DOHH2 (cell line): ENCODE data around the gene GIPC1.

Source experiments
- H3F3A ChIP-seq: fragments of 200-600 bp; sonication (generic), shearing (Covaris generic); 2 replicates; pipeline ENCODE4 v1.6.0; 2016; ENCODE audit warnings: antibody characterized with exemption, mild to moderate bottlenecking; ENCODE audit not compliant: control insufficient read depth, insufficient read depth
- H3K27ac ChIP-seq: fragments of 200-600 bp; sonication (generic); 2 replicates; pipeline ENCODE4 v1.5.1; 2014; ENCODE audit warnings: low read depth, mild to moderate bottlenecking, low read length, moderate library complexity
- H3K27me3 ChIP-seq: fragments of 200-600 bp; sonication (generic); 2 replicates; pipeline ENCODE4 v1.6.1; 2014; ENCODE audit warnings: mild to moderate bottlenecking, low read length, mixed read lengths; ENCODE audit not compliant: control insufficient read depth
- H3K36me3 ChIP-seq: fragments of 200-600 bp; sonication (generic); 2 replicates; pipeline ENCODE4 v1.6.1; 2014; ENCODE audit warnings: mild to moderate bottlenecking, low read length, moderate library complexity, mixed read lengths; ENCODE audit not compliant: control insufficient read depth
- H3K4me1 ChIP-seq: fragments of 200-600 bp; sonication (generic); 2 replicates; pipeline ENCODE4 v1.6.1; 2014; ENCODE audit warnings: mild to moderate bottlenecking, low read length, mixed read lengths; ENCODE audit not compliant: control insufficient read depth
- H3K4me2 ChIP-seq: fragments of 200-600 bp; sonication (generic); 2 replicates; pipeline ENCODE4 v1.6.0; 2014; ENCODE audit warnings: mild to moderate bottlenecking, low read length, moderate library complexity
- H3K4me3 ChIP-seq: fragments of 200-600 bp; sonication (generic); 2 replicates; pipeline ENCODE4 v1.5.1; 2014; ENCODE audit warnings: mild to moderate bottlenecking, low read length, mixed read lengths
- H3K79me2 ChIP-seq: fragments of 200-600 bp; sonication (generic); 2 replicates; pipeline ENCODE4 v1.6.1; 2014; ENCODE audit warnings: mild to moderate bottlenecking, low read length, mixed read lengths; ENCODE audit not compliant: control insufficient read depth
- H3K9me2 ChIP-seq: fragments of 200-600 bp; sonication (generic); replicated peaks from 2 replicates; pipeline ENCODE4 v1.6.1; 2014; ENCODE audit warnings: mild to moderate bottlenecking, low read length, mixed read lengths; ENCODE audit not compliant: control insufficient read depth
- H3K9me3 ChIP-seq: fragments of 200-600 bp; sonication (generic); 2 replicates; pipeline ENCODE4 v1.6.1; 2014; ENCODE audit warnings: antibody characterized with exemption, low read length, mixed read lengths; ENCODE audit not compliant: control insufficient read depth, insufficient read depth
- H4K20me1 ChIP-seq: fragments of 200-600 bp; sonication (generic); 2 replicates; pipeline ENCODE4 v1.6.0; 2014; ENCODE audit warnings: low read depth, mild to moderate bottlenecking, antibody characterized with exemption, low read length, moderate library complexity; ENCODE audit not compliant: control insufficient read depth, insufficient read depth
- CTCF ChIP-seq: fragments of 200-600 bp; sonication (generic); IDR thresholded peaks from one replicate; pipeline ENCODE4 v1.5.1; 2014; ENCODE audit warnings: antibody characterized with exemption, mild to moderate bottlenecking, low read depth, low read length; ENCODE audit not compliant: poor library complexity, severe bottlenecking
- EZH2phosphoT487 ChIP-seq: fragments of 200-600 bp; sonication (generic); IDR thresholded peaks from 2 replicates; pipeline ENCODE4 v1.6.1; 2017; ENCODE audit warnings: borderline replicate concordance, mild to moderate bottlenecking, antibody characterized with exemption, low read length, moderate library complexity, mixed read lengths

Gene GIPC1

DNA sequence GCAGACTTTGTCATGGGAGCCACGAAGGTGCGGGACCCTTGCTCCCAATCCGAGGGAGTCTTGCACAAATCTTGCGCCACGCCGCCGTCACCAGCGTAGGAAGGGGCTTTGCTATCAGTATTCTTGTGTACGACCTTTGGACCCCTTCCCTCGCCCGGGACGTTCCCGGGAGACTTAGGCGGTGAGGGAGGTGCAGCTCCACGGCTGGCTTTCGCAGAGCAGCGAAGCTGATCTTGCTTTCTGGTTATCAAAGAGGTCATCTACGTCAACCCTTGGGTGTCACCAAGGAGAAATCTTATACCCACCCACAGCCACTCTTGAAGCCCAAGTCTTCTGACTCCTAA is 34.0 kb upstream of the GIPC1 start:
- H3K36me3 ChIP-seq: peaks cover 18% of the 10 kb centered on the region
- H3K27me3 ChIP-seq: no peaks in the 10 kb centered on the region
- H3K79me2 ChIP-seq: peaks cover 51% of the 10 kb centered on the region
- peaks cover 28% of the 10 kb centered on the region for H3K4me1 ChIP-seq
- H3K9me3 ChIP-seq: no peaks in the 10 kb centered on the region
- TF ChIP-seq CTCF (no peak), EZH2phosphoT487 (no peak)
- H4K20me1 ChIP-seq: peaks cover 3% of the 10 kb centered on the region; the same call in 1 of the 2 replicates
- H3F3A ChIP-seq: peaks cover 5% of the 10 kb centered on the region; the same call in 1 of the 2 replicates
- peak overlapping the region; percentile 81 for H3K4me2 ChIP-seq
- peak overlapping the region; percentile 93 for H3K4me3 ChIP-seq
- peak overlapping the region; percentile 55 for H3K27ac ChIP-seq
- no peaks in the 10 kb centered on the region for H3K9me2 ChIP-seq

DNA sequence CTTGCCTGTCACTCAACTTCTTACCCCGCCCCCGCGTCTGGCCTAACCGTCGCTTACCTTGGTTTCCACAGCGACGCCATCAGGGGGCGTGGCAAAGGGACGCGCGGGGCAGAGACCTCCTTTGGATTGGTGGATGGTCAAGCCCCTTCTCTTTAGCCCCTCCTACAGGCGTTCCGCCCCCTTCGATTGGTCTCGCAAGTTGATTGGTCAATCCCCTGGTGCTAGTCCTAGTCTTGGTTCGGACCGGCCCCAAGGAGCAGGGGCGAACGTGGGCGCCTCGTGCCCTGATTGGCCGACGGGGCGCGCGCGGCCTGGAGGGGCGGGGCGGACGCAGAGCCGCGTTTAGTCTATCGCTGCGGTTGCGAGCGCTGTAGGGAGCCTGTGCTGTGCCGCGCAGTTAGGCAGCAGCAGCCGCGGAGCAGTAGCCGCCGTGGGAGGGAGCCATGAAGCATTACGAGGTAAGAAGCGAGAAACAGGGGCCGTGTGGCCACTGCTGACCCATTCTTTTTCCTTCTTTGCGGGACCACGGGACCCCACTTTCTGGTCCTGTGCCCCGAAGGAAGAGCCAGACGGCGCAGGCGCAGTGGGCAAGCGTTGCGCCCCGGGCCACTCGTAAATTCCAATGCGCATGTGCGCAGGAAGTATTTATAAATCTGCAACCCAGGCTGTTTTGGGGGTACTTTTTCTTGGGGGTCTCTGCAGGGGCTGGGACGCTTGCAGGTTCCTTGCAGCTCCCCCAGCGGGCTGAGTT is 33.5 kb upstream of the GIPC1 start, which contains the start of gene TECR:
Gene TECR, plus strand, starts transcription at position 341 of the 751 bp plus-strand sequence. Its CDS starts 103 bp downstream, at position 444.
- H3K4me2 ChIP-seq: peak within 1 kb of the TSS; percentile 97
- H3K36me3 ChIP-seq: peaks cover 14% of the 10 kb centered on the region
- peak within 1 kb of the TSS; percentile 93 for H3K4me3 ChIP-seq
- H3K9me2 ChIP-seq: no peaks in the 10 kb centered on the region
- peaks cover 46% of the 10 kb centered on the region for H3K79me2 ChIP-seq
- peaks cover 3% of the 10 kb centered on the region; the same call in 1 of the 2 replicates for H4K20me1 ChIP-seq
- H3K4me1 ChIP-seq: peaks cover 28% of the 10 kb centered on the region
- no peaks in the 10 kb centered on the region for H3K27me3 ChIP-seq
- H3F3A ChIP-seq: peaks cover 5% of the 10 kb centered on the region; the same call in 1 of the 2 replicates
- H3K27ac ChIP-seq: peak within 1 kb of the TSS; percentile 55
- no peak for TF ChIP-seq EZH2phosphoT487
- TF ChIP-seq CTCF: no peak
- no peaks in the 10 kb centered on the region for H3K9me3 ChIP-seq

DNA sequence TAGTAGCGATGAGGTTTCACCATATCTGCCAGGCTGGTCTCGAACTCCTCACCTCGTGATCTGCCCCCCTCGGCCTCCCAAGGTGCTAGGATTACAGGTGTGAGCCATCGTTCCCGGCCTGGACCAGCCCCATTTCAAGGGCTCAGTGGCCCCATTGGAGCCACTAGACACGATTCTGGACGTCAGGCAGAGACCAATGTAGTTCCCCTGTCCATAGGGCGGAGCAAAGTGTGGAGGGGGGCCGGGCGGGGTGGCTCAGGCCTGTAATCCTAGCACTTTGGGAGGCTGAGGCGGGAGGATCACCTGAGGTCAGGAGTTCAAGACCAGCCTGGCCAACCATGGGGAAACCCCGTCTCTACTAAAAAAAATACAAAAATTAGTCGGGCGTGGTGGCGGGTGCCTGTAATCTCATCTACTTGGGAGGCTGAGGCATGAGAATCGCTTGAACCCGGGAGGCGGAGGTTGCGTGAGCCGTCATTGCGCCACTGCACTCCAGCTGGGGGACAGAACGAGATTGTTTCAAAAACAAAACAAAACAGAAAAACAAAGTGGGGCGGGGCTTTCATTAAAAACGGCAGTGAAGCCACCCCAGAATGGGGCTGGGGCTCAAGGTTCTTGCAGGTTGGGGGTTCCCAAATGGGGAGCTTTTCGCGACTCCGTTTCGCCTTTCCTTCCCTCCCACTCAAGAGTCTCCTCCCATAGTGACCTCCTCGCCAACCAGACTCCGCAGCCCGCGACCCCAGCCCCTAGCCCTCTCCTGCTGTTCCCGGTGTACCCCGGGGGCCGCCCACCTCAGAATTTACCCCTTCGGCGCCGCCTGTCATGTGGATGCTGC is 32.7 kb upstream of the GIPC1 start:
- peaks cover 3% of the 10 kb centered on the region; the same call in 1 of the 2 replicates for H4K20me1 ChIP-seq
- H3K27ac ChIP-seq: no peak overlapping the region
- H3K4me3 ChIP-seq: peak overlapping the region; percentile 93

More for the DNA sequence above, 32.7 kb upstream of the GIPC1 start:
- Histone ChIP-seq H3K36me3 (peaks cover 14% of the 10 kb centered on the region), H3K9me3 (no peaks in the 10 kb centered on the region), H3K4me1 (peaks cover 33% of the 10 kb centered on the region), H3K79me2 (peaks cover 41% of the 10 kb centered on the region), H3K9me2 (no peaks in the 10 kb centered on the region), H3K4me2 (peak overlapping the region; percentile 97), H3K27me3 (no peaks in the 10 kb centered on the region), H3F3A (peaks cover 5% of the 10 kb centered on the region; the same call in 1 of the 2 replicates)
- no peak for TF ChIP-seq CTCF
- TF ChIP-seq EZH2phosphoT487: no peak
